ENCODE results near the gene EPB41L4A. TPM values are rescaled to one million over a fixed set of nuclear protein-coding genes. Genes with fewer than 3 reads are reported as not detected.
"Not testable (repeated sequence)": the region's sequence is repeated elsewhere in the genome, so short reads cannot be mapped to it uniquely, and the experiment has no call there.

Gene EPB41L4A, protein sequence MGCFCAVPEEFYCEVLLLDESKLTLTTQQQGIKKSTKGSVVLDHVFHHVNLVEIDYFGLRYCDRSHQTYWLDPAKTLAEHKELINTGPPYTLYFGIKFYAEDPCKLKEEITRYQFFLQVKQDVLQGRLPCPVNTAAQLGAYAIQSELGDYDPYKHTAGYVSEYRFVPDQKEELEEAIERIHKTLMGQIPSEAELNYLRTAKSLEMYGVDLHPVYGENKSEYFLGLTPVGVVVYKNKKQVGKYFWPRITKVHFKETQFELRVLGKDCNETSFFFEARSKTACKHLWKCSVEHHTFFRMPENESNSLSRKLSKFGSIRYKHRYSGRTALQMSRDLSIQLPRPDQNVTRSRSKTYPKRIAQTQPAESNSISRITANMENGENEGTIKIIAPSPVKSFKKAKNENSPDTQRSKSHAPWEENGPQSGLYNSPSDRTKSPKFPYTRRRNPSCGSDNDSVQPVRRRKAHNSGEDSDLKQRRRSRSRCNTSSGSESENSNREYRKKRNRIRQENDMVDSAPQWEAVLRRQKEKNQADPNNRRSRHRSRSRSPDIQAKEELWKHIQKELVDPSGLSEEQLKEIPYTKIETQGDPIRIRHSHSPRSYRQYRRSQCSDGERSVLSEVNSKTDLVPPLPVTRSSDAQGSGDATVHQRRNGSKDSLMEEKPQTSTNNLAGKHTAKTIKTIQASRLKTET
- 10 to 100 TPM in 1 of 2 donors, 1 to 10 TPM in 1; 9.7 to 12.2 TPM for total RNA-seq

- H3K27me3 ChIP-seq (replicated peaks; ENCODE audit: insufficient read depth), result no peaks in the 10 kb centered on the region
- peak; percentile 25 for ATAC-seq (ENCODE audit: insufficient number of reproducible peaks, low FRiP score, low read depth)
- peak within 1 kb of the TSS; percentile 84 for H3K4me3 ChIP-seq
- H3K4me1 ChIP-seq (ENCODE audit: control insufficient read depth in 1 of 2, low read depth in 2 of 2), result peaks cover 0 to 14% of the 10 kb centered on the region in 2 donors
- no peaks in the 10 kb centered on the region for H3K36me3 ChIP-seq
- TF ChIP-seq, protein P1, sequence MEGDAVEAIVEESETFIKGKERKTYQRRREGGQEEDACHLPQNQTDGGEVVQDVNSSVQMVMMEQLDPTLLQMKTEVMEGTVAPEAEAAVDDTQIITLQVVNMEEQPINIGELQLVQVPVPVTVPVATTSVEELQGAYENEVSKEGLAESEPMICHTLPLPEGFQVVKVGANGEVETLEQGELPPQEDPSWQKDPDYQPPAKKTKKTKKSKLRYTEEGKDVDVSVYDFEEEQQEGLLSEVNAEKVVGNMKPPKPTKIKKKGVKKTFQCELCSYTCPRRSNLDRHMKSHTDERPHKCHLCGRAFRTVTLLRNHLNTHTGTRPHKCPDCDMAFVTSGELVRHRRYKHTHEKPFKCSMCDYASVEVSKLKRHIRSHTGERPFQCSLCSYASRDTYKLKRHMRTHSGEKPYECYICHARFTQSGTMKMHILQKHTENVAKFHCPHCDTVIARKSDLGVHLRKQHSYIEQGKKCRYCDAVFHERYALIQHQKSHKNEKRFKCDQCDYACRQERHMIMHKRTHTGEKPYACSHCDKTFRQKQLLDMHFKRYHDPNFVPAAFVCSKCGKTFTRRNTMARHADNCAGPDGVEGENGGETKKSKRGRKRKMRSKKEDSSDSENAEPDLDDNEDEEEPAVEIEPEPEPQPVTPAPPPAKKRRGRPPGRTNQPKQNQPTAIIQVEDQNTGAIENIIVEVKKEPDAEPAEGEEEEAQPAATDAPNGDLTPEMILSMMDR (IDR thresholded peaks at IDR 0.05), result no peak
- H3K9me3 ChIP-seq, result no peaks in the 10 kb centered on the region
- H3K27ac ChIP-seq, result peak within 1 kb of the TSS; percentile 62 to 65
- no peak for DNase-seq (ENCODE audit: low spot score)
These were observed at the start of gene EPB41L4A for GRCh38 chr5:112419164-112419985. Gene EPB41L4A (minus strand): TSS chr5:112419277. CDS start chr5:112419039, 238 bp downstream.

- H3K36me3 ChIP-seq, result no peaks in the 10 kb centered on the region
- DNase-seq (ENCODE audit: low spot score), result no peak
These were observed 48.4 kb upstream of the EPB41L4A start for GRCh38 chr5:112467485-112467884.

GRCh38 chr5:112466261-112466660, 47.2 kb upstream of the EPB41L4A start:
- not testable (repeated sequence) for H3K4me1 ChIP-seq (ENCODE audit: control insufficient read depth in 1 of 2, low read depth in 2 of 2); H3K27me3 ChIP-seq (replicated peaks; ENCODE audit: insufficient read depth); H3K4me3 ChIP-seq; H3K27ac ChIP-seq; ATAC-seq (ENCODE audit: insufficient number of reproducible peaks, low FRiP score, low read depth); DNase-seq (ENCODE audit: low spot score); H3K36me3 ChIP-seq; H3K9me3 ChIP-seq

More at GRCh38 chr5:112467485-112467884, 48.4 kb upstream of the EPB41L4A start:
- H3K27me3 ChIP-seq (replicated peaks; ENCODE audit: insufficient read depth), result no peaks in the 10 kb centered on the region
- no peak for ATAC-seq (ENCODE audit: insufficient number of reproducible peaks, low FRiP score, low read depth)
- H3K4me1 ChIP-seq (ENCODE audit: control insufficient read depth in 1 of 2, low read depth in 2 of 2), result no peaks in the 10 kb centered on the region
- H3K27ac ChIP-seq, result no peak overlapping the region
- TF ChIP-seq, protein P1 (IDR thresholded peaks at IDR 0.05), result no peak
- no peaks in the 10 kb centered on the region for H3K9me3 ChIP-seq
- H3K4me3 ChIP-seq, result no peak overlapping the region

- not testable (repeated sequence) for H3K4me3 ChIP-seq; H3K4me1 ChIP-seq (ENCODE audit: control insufficient read depth in 1 of 2, low read depth in 2 of 2); H3K27me3 ChIP-seq (replicated peaks; ENCODE audit: insufficient read depth); H3K9me3 ChIP-seq; DNase-seq (ENCODE audit: low spot score); ATAC-seq (ENCODE audit: insufficient number of reproducible peaks, low FRiP score, low read depth); H3K36me3 ChIP-seq; H3K27ac ChIP-seq
These were observed 28.2 kb upstream of the EPB41L4A start for GRCh38 chr5:112447187-112447760.

DNA sequence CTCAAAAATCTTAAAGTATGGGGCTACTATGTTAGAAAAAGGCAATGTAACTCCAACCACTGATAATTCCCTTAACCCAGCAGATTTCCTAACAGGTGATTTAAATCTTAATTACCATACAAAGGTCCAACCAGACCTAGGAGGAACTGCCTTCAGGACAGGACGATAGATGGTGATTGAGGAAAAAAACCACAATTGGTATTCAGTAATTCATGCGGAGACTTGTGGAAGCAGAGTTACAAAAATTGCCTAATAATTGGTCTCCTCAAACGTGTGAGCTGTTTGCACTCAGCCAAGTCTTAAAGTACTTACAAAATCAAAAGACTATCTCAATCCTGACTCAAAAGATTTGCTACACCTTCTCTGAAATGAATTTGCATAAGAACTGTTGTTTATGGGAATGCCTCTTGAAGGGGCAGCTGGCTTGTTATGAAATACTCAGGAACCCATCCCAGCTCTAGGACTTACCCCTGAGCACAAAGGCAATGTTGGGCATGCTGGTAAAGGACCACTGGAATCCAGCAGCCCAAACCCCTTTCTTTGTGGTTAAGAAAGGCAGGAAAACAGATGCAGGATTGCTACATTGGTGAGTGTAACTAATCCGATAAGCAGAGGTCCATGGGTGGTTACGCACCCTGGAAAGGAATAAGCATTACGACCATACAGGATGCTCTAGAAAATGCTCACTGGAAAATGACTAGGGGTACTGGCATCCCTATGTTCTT, 26.7 kb upstream of the EPB41L4A start:
- TF ChIP-seq, protein P1 (IDR thresholded peaks at IDR 0.05), result no peak
- Histone ChIP-seq H3K36me3 (no peaks in the 10 kb centered on the region), H3K27me3 (replicated peaks; ENCODE audit: insufficient read depth) (no peaks in the 10 kb centered on the region), H3K9me3 (no peaks in the 10 kb centered on the region), H3K27ac (no peak overlapping the region), H3K4me3 (no peak overlapping the region), H3K4me1 (ENCODE audit: control insufficient read depth in 1 of 2, low read depth in 2 of 2) (no peaks in the 10 kb centered on the region)
- ATAC-seq (ENCODE audit: insufficient number of reproducible peaks, low FRiP score, low read depth), result no peak
- no peak for DNase-seq (ENCODE audit: low spot score)

DNA sequence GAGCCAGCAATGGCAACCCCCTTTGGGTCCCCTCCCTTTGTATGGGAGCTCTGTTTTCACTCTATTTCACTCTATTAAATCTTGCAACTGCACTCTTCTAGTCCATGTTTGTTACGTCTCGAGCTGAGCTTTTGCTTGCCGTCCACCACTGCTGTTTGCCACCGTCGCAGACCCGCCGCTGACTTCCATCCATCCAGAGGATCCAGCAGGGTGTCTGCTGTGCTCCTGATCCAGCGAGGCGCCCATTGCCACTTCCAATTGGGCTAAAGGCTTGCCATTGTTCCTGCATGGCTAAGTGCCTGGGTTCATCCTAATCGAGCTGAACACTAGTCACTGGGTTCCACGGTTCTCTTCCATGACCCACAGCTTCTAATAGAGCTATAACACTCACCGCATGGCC, 24.9 kb upstream of the EPB41L4A start:
- not testable (repeated sequence) for H3K4me1 ChIP-seq (ENCODE audit: control insufficient read depth in 1 of 2, low read depth in 2 of 2); H3K27me3 ChIP-seq (replicated peaks; ENCODE audit: insufficient read depth); H3K4me3 ChIP-seq; ATAC-seq (ENCODE audit: insufficient number of reproducible peaks, low FRiP score, low read depth); H3K36me3 ChIP-seq; H3K27ac ChIP-seq; H3K9me3 ChIP-seq; DNase-seq (ENCODE audit: low spot score)

Measured in thoracic aorta (tissue), 2 donors.